ENCODE measurements around the gene GOLGA8Q.
"Not testable (repeated sequence)": the region's sequence is repeated elsewhere in the genome, so short reads cannot be mapped to it uniquely, and the experiment has no call there.

Gene GOLGA8Q, protein sequence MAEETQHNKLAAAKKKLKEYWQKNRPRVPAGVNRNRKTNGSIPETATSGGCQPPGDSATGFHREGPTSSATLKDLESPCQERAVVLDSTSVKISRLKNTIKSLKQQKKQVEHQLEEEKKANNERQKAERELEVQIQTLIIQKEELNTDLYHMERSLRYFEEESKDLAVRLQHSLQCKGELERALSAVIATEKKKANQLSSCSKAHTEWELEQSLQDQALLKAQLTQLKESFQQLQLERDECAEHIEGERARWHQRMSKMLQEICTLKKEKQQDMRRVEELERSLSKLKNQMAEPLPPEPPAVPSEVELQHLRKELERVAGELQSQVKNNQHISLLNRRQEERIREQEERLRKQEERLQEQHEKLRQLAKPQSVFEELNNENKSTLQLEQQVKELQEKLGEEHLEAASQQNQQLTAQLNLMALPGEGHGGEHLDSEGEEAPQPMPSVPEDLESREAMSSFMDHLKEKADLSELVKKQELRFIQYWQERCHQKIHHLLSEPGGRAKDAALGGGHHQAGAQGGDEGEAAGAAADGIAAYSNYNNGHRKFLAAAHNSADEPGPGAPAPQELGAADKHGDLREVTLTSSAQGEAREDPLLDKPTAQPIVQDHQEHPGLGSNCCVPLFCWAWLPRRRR

DNA sequence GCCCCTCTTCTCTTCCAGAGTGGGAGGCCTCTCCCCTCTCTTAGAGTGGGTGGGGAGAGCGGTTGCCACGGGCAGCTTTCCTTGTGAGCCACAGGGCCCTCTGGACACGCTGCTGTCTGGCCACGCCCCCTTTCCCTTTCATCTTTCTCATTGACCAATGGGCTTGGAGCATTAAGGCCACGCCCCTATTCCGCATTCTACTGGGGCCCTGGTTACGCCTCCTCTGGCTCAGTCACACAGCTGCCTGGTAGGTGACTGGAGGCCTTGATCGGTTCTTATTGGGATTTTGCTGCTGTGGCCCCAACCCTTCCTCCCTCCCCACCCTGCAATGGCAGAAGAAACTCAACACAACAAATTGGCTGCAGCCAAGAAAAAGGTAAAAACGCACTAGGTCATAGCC, at the start of gene GOLGA8Q:
Gene GOLGA8Q, plus strand, starts transcription at position 301 of the 400 bp plus-strand sequence. Its CDS starts 28 bp downstream, at position 329.
- DNase-seq = not testable (repeated sequence)

DNA sequence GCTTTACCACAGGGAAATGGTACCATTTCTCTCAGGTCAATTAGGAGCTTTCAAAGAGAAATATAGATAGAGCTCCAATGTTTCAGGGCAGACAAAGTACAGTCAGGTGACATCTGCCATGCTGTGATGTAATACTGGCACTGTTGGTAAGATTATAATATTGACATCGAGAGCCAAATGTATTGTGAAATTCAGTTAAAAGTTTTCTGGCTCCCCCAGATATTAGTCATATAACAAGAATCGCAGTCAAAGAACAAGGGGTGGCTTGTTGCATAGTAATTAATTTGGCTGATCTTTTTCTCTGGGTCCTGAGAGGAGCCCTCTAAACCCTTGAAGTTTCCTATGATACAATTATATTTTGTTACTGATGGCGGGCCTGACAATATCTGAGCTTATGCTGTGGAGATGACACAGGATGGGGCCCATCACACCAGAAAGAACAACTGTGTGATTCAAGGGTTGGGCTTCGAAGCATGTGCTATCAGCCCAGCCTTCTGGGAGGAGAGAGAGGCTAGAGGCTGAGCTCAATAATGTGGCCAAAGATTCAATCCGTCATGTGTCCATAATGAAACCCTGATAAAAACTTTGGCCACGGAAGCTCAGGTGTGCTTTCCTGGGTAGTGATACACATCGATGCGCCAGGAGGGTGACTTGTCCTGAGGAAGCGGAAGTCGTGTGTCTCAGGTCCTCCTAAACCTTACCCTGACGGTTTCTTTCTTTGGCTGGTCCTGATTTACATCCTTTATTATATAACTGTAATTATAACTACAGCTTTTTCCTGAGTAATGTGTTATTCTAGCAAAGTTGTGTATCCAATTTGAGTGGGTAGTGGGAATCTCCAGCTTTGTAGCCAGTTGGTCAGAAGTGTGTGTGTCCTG, 48.7 kb upstream of the GOLGA8Q start:
- not testable (repeated sequence) for DNase-seq

- not testable (repeated sequence) for DNase-seq
Observed at GRCh38 chr15:30504162-30504843, 47.5 kb upstream of the GOLGA8Q start.

- DNase-seq = not testable (repeated sequence)
Observed at GRCh38 chr15:30514545-30514944, 37.3 kb upstream of the GOLGA8Q start.

DNA sequence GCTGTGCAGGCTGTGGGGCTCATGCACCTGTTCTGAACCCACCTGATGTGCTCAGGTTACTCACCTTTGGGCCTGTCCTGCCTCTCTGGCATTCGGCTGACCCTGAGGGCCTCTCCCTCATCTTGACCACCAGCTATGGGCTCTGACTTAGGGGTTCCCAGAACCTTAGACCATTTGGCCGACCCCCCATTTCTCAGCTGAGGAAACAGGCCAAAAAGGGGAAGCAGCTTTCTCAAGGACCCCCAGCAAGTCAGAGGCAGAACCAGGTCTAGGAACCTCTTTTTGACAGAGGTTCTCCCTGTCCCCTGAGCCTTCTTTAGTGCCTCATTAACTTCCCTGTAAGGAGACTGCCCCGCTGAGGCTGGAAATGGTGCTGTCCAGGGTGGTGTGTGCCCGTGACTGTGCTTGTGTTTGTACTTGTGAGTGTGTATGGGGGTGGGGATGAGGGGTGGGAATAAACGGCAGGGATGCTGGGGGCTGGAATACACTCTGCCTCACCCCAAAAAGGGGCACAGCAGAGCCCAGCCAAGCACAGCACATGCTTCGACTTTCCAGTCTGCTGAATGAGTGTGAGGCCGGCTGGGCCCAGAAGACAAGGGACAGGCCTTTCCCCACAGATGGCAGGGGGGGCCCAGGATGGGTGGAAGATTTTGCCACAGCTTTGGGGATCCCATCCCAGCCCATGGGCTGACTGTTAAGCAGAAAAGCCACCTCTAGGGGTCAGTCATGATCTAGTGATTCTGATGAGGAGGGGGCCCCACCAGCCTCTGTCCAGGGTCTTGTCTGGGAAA, 28.2 kb upstream of the GOLGA8Q start:
- not testable (repeated sequence) for DNase-seq

GRCh38 chr15:30525912-30526311, 25.9 kb upstream of the GOLGA8Q start:
- not testable (repeated sequence) for DNase-seq

GRCh38 chr15:30529049-30529448, 22.8 kb upstream of the GOLGA8Q start:
- not testable (repeated sequence) for DNase-seq

DNA sequence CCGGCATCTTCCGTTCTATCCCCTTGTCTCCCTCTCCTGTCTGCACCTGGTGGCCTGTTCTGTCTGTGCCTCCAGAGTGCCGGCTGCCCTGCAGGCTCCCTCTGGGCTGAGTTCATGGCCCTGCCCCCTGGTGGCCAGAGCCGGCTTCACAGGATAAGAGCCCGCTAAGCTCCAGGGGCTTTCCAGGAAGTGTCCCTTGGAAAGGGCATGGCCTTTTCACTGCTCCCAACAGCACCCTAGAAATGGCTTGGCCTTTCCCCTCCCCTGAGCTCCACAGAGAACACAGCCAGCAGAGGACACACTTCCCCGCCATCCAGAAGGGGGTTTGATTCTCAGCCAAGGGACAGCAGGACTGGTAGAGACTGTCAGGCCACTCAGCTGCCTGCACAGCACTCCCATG, 15.1 kb downstream of the GOLGA8Q start:
- not testable (repeated sequence) for DNase-seq

DNA sequence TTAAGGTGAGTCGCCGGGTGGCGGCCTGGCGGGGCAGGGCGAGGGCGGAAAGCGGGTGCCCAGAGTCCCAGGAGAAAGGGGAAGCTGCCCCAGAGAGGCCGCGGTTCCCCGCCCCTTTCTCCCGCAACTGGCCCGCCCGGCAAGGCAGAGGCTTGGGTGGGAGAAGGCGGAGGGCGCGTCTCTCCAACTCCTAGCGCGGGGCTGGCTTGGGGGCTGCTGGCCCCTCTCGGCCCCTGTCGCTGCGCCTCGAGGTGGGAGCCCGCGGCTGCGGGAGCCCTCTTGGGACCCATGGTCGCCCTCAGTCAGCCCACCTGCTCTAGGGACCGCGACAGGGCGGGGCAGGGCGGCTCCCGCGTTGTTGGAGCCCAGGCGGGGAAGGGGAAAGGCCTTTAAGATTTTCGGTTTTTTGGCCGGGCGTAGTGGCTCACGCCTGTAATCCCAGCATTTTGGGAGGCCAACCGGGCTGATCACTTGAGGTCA, 21.2 kb downstream of the GOLGA8Q start:
- DNase-seq = not testable (repeated sequence)

- not testable (repeated sequence) for DNase-seq
Observed at GRCh38 chr15:30579394-30579970, 27.6 kb downstream of the GOLGA8Q start.

DNA sequence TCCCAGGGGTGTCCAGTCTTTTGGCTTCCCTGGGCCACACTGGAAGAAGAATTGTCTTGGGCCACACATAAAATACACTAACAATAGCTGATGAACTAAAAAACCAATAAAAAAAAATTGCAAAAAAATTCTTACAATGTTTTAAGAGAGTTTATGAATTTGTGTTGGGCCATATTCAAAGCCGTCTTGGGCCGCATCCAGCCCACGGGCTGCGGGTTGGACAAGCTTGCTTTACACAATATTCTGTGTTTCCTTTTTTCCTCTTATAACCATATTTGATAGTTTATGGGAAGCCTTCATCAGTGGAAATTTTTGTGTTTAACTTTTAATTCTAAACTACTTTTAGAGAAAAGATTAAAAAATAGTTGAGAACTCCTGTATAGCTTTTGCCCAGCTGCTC, 28.9 kb downstream of the GOLGA8Q start:
- DNase-seq = not testable (repeated sequence)

GRCh38 chr15:30598953-30599352, 47.1 kb downstream of the GOLGA8Q start:
- DNase-seq = not testable (repeated sequence)

DNA sequence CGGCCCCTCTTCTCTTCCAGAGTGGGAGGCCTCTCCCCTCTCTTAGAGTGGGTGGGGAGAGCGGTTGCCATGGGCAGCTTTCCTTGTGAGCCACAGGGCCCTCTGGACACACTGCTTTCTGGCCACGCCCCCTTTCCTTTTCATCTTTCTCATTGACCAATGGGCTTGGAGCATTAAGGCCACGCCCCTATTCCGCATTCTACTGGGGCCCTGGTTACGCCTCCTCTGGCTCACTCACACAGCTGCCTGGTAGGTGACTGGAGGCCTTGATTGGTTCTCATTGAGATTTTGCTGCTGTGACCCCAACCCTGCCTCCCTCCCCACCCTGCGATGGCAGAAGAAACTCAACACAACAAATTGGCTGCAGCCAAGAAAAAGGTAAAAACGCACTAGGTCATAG, 51.9 kb downstream of the GOLGA8Q start, which contains the start of gene GOLGA8H:
Gene GOLGA8H, plus strand, starts transcription at position 233 of the 400 bp plus-strand sequence. Its CDS starts 98 bp downstream, at position 331.
- not testable (repeated sequence) for DNase-seq

All from NCI-H1417 treated with DMSO at 0.1 percent for 48 hours (cell line).